ENCODE results near the gene ARNT2.

ARNT2 gene

DNA sequence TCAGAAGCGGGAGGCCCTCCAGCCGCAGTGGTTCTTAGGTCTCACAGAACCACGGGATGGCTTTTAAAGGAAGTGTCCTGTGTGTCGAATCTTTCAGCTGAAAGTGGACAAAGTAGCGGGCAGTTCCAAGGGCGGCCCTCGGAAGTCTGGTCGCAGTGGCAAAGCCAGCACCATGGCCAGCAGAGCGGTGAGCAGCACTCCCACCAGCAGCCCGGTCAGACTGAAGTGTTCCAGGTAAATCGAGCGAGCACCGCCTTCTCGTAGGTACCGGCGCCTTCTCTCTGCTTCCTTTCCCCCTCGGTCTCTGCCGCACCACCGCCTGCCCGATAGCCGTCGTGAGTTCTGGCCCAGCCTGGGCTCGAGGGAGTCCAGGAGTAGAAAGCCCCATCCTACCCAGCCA lies 187.3 kb downstream of the ARNT2 start:
- H3K27ac Mint-ChIP-seq, result no peak overlapping the region
- H3K27me3 Mint-ChIP-seq (ENCODE audit: low read depth, poor library complexity), result no peaks in the 10 kb centered on the region
- no peak overlapping the region for H3K4me3 Mint-ChIP-seq
- H3K9me3 Mint-ChIP-seq, result no peaks in the 10 kb centered on the region
- TF ChIP-seq, protein P1, sequence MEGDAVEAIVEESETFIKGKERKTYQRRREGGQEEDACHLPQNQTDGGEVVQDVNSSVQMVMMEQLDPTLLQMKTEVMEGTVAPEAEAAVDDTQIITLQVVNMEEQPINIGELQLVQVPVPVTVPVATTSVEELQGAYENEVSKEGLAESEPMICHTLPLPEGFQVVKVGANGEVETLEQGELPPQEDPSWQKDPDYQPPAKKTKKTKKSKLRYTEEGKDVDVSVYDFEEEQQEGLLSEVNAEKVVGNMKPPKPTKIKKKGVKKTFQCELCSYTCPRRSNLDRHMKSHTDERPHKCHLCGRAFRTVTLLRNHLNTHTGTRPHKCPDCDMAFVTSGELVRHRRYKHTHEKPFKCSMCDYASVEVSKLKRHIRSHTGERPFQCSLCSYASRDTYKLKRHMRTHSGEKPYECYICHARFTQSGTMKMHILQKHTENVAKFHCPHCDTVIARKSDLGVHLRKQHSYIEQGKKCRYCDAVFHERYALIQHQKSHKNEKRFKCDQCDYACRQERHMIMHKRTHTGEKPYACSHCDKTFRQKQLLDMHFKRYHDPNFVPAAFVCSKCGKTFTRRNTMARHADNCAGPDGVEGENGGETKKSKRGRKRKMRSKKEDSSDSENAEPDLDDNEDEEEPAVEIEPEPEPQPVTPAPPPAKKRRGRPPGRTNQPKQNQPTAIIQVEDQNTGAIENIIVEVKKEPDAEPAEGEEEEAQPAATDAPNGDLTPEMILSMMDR (IDR thresholded peaks at IDR 0.05), result no peak
- DNase-seq, result no peak
- H3K36me3 Mint-ChIP-seq (ENCODE audit: low read depth), result peaks cover 15% of the 10 kb centered on the region
- H3K4me1 Mint-ChIP-seq, result peaks cover 9% of the 10 kb centered on the region

DNA sequence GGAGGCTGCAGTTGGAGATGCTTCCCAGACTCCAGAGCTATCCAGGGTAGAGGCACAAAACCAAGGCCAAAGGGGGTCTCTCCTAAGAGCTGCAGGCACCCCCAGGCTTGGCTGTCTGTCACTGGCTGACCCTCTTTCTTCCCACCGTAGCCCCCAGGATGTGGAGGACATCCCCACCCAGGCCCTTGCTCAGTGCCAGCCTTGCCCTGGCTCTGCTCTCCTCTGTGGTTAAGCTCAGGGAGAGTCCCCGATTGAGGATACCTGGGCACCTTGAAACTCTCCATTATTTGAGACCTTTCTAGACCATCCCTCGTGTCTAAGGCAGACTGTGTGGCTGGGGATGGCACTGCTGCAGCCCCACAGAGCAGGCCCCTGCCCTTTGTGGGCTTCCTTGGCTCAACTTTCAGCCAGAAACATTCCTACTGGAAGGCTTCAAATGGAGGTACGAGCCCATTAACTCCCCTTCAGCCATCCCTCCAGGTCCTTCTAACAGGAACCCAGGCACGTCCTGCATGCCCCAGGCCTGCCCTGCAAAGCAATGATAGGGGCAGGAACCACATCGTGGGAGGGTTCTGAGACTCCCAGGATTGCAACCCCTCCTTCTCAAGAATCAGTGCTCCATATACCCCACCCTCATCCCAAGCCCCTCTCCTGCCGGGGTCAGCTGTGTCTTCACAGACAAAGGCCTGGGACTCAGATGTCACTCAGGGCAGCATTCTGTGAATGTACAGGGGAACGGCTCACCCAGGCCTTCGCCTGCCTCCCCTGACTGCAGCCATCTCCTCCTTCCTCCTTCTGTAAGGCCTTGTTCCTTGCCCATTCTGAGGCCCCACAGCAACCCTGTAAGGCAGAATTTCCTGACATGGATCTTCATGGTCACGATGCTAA lies 188.0 kb downstream of the ARNT2 start:
- H3K4me1 Mint-ChIP-seq, result peaks cover 14% of the 10 kb centered on the region
- H3K9me3 Mint-ChIP-seq, result no peaks in the 10 kb centered on the region
- H3K4me3 Mint-ChIP-seq, result no peak overlapping the region
- peaks cover 15% of the 10 kb centered on the region for H3K36me3 Mint-ChIP-seq (ENCODE audit: low read depth)
- no peak overlapping the region for H3K27ac Mint-ChIP-seq
- peaks cover 3% of the 10 kb centered on the region for H3K27me3 Mint-ChIP-seq (ENCODE audit: low read depth, poor library complexity)
- DNase-seq, result no peak
- TF ChIP-seq, protein P1 (IDR thresholded peaks at IDR 0.05), result no peak

DNA sequence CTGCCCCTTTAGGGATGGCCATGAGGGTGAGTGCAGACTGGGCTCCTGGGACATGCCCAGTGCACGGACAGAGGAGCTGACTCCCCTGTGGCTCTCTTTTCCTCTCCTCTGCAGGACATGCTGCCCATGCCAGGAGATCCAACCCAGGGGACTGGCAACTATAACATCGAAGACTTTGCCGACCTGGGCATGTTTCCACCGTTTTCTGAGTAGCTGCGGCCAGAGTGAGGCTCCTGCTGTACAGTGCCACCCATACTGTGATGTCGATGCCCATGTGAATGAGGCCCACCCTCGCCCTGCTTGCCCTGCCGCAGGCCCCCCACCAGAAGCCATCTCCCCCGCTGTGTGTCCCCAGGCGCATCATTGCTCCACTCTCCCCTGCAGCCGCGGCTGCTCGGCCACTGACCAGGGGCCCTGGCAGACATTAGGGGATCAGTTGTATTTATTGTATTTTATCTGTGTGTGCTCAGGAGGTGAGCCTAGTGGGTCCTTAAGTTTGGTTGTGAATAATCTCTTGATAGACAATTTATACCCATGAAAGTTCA lies 189.4 kb downstream of the ARNT2 start:
- H3K27ac Mint-ChIP-seq, result peak overlapping the region; percentile 36
- no peak overlapping the region for H3K4me3 Mint-ChIP-seq
- H3K9me3 Mint-ChIP-seq, result no peaks in the 10 kb centered on the region
- TF ChIP-seq, protein P1 (IDR thresholded peaks at IDR 0.05), result no peak
- H3K27me3 Mint-ChIP-seq (ENCODE audit: low read depth, poor library complexity), result peaks cover 7% of the 10 kb centered on the region
- no peak for DNase-seq
- peaks cover 11% of the 10 kb centered on the region for H3K4me1 Mint-ChIP-seq
- H3K36me3 Mint-ChIP-seq (ENCODE audit: low read depth), result peaks cover 11% of the 10 kb centered on the region

DNA sequence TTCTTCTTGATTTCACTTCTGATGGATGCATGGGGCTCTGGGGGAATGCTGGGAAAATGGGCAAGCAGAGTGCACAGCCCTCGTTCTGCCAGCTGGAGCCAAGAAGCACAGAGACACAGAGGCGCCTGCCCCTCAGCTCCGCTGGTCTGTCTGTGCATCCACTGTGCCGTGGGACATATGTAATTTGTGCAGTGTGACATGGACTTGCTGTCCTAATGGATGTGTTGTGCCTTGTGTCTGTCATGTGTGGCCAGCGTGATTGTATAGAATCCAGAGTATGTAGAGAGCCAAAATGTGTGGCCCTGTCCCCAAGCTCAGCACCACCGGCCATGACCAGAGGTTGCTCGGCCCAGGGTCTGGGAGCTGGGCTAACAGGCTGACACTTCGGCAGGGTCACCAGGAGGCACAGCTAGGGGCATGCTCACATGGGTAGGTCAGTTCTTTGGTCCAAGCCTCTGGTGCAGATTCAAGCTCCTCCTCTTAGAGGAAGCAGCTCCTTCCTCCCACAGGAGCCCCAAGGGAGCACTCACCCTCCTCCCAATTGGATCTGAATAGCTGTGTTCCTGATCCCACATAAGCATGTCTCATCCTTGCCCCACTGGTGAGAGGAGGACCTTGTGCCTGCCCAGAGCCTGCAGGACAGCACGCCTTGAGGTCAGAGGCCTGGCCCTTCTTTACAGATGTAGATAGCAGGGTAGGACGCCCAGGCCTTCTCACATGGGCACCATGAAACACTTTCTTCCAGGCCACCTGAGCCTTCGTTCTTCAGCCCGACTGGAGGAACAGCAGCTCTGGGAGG lies 190.1 kb downstream of the ARNT2 start:
- peaks cover 11% of the 10 kb centered on the region for H3K36me3 Mint-ChIP-seq (ENCODE audit: low read depth)
- no peak overlapping the region for H3K27ac Mint-ChIP-seq
- TF ChIP-seq, protein P1 (IDR thresholded peaks at IDR 0.05), result no peak
- H3K9me3 Mint-ChIP-seq, result no peaks in the 10 kb centered on the region
- H3K27me3 Mint-ChIP-seq (ENCODE audit: low read depth, poor library complexity), result peaks cover 7% of the 10 kb centered on the region
- H3K4me3 Mint-ChIP-seq, result no peak overlapping the region
- peaks cover 11% of the 10 kb centered on the region for H3K4me1 Mint-ChIP-seq
- DNase-seq, result no peak

DNA sequence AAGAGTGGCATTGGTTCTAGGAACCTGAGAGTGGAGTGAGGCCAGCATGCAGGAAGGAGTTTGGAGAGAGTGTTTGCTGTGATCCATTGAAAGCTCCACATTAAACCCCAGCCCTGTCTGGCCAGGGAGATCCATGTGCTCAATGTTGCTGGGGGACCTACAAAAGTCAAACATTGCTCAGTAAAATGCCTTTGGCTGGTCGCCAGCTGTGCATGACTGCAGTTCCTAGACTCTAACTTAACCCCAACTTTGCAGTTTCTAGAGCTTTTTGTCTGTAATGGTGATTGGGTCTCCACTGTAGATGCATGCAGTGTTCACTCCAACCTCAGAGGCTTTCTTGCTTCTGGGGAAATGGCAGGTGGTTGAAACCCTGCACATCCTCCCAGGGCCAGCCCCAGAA lies 191.2 kb downstream of the ARNT2 start:
- DNase-seq, result no peak
- Mint-ChIP-seq H3K9me3 (no peaks in the 10 kb centered on the region), H3K27ac (no peak overlapping the region), H3K27me3 (ENCODE audit: low read depth, poor library complexity) (peaks cover 7% of the 10 kb centered on the region), H3K4me1 (peaks cover 11% of the 10 kb centered on the region), H3K4me3 (no peak overlapping the region), H3K36me3 (ENCODE audit: low read depth) (peaks cover 11% of the 10 kb centered on the region)
- TF ChIP-seq, protein P1 (IDR thresholded peaks at IDR 0.05), result no peak

Data from nephron progenitor cell (in vitro differentiated cells).